GM23338 (cell line): ENCODE measurements around the gene CHRDL2. TPM values are rescaled to one million over a fixed set of nuclear protein-coding genes. Genes with fewer than 3 reads are reported as not detected.

Source experiments
- ATAC-seq: fragments of 200-7000 bp; cut with Tn5 transposase; 3 replicates; pipeline ENCODE4 v1.9.1; 2020
- DNase-seq: peaks from one replicate; pipeline ENCODE4 v3.0.0-alpha.2; 2015; ENCODE audit warnings: low spot score
- H2AFZ ChIP-seq: fragments of 200-600 bp; sonication (generic); 2 replicates; pipeline ENCODE4 v1.8.0; 2016; ENCODE audit warnings: antibody characterized with exemption, mild to moderate bottlenecking, moderate library complexity
- H3F3A ChIP-seq: fragments of 200-600 bp; sonication (generic); replicated peaks from 2 replicates; pipeline ENCODE4 v1.8.0; 2017; ENCODE audit warnings: antibody characterized with exemption, mixed run types, low read depth
- H3K27ac ChIP-seq: fragments of 200-600 bp; sonication (generic); 2 replicates; pipeline ENCODE4 v1.6.1; 2016; ENCODE audit warnings: low read depth
- H3K27me3 ChIP-seq: fragments of 200-600 bp; sonication (generic); 2 replicates; pipeline ENCODE4 v1.8.0; 2016; ENCODE audit warnings: mild to moderate bottlenecking, mixed run types, moderate library complexity; ENCODE audit not compliant: insufficient read depth
- H3K36me3 ChIP-seq: fragments of 200-600 bp; sonication (generic); 2 replicates; pipeline ENCODE4 v1.8.0; 2016; ENCODE audit warnings: mild to moderate bottlenecking; ENCODE audit not compliant: insufficient read depth
- H3K4me1 ChIP-seq: fragments of 200-600 bp; sonication (generic); 2 replicates; pipeline ENCODE4 v1.8.0; 2016; ENCODE audit warnings: mild to moderate bottlenecking, moderate library complexity; ENCODE audit not compliant: insufficient read depth
- H3K4me2 ChIP-seq: fragments of 200-600 bp; sonication (generic); 2 replicates; pipeline ENCODE4 v1.7.1; 2017; ENCODE audit warnings: mixed run types
- H3K4me3 ChIP-seq: fragments of 200-600 bp; sonication (generic); 2 replicates; pipeline ENCODE4 v1.6.1; 2016; ENCODE audit warnings: mixed run types
- H3K79me2 ChIP-seq: fragments of 200-600 bp; sonication (generic); replicated peaks from 2 replicates; pipeline ENCODE4 v1.8.0; 2017; ENCODE audit warnings: mild to moderate bottlenecking; ENCODE audit not compliant: insufficient read depth
- H3K9me2 ChIP-seq: fragments of 200-600 bp; sonication (generic); 2 replicates; pipeline ENCODE4 v1.8.0; 2017; ENCODE audit not compliant: insufficient read depth
- H4K20me1 ChIP-seq: fragments of 200-600 bp; sonication (generic); replicated peaks from 2 replicates; pipeline ENCODE4 v1.8.0; 2017; ENCODE audit warnings: mild to moderate bottlenecking; ENCODE audit not compliant: insufficient read depth
- H3K27ac Mint-ChIP-seq: 2 replicates; pipeline ENCODE4 v1.8.0; 2020; ENCODE audit warnings: inconsistent platforms, mild to moderate bottlenecking, moderate library complexity, mixed read lengths
- H3K27me3 Mint-ChIP-seq: 3 replicates; pipeline ENCODE4 v1.8.0; 2022; ENCODE audit warnings: low read depth, mild to moderate bottlenecking, moderate library complexity, mixed read lengths, inconsistent platforms; ENCODE audit not compliant: insufficient read depth, poor library complexity
- H3K36me3 Mint-ChIP-seq: 3 replicates; pipeline ENCODE4 v1.8.0; 2021; ENCODE audit warnings: low read depth, mild to moderate bottlenecking, inconsistent platforms, moderate library complexity, mixed read lengths
- H3K4me1 Mint-ChIP-seq: 3 replicates; pipeline ENCODE4 v1.8.0; 2020; ENCODE audit warnings: mild to moderate bottlenecking, inconsistent platforms, mixed read lengths
- H3K4me3 Mint-ChIP-seq: 3 replicates; pipeline ENCODE4 v1.8.0; 2021; ENCODE audit warnings: moderate library complexity, mild to moderate bottlenecking, inconsistent platforms, mixed read lengths
- H3K9me3 Mint-ChIP-seq: 3 replicates; pipeline ENCODE4 v1.8.0; 2020; ENCODE audit warnings: moderate library complexity, mild to moderate bottlenecking, inconsistent platforms, mixed read lengths
- CREB1 ChIP-seq: fragments of 250-450 bp; sonication (Bioruptor Pico); IDR thresholded peaks from 2 replicates; pipeline ENCODE4 v1.5.0; 2020; ENCODE audit warnings: low read depth, mild to moderate bottlenecking, moderate library complexity
- CTCF ChIP-seq, 2 experiments: fragments of 200-600 bp in 1 of 2; sonication (generic) in 1 of 2; conservative IDR thresholded peaks; 2 replicates each; pipeline versions ENCODE4 v1.5.1 to v1.6.1; 2016 to 2017; ENCODE audit warnings: antibody characterized with exemption in 2 of 2, low read depth in 2 of 2, mild to moderate bottlenecking in 2 of 2, moderate library complexity in 1 of 2
- ETS1 ChIP-seq: IDR thresholded peaks from 2 replicates; pipeline ENCODE4 v1.6.1; 2016; ENCODE audit warnings: antibody characterized with exemption
- EZH2 ChIP-seq: fragments of 200-600 bp; sonication (generic); IDR thresholded peaks from one replicate; pipeline ENCODE4 v1.8.0; 2017; ENCODE audit warnings: antibody characterized with exemption, mild to moderate bottlenecking, low read depth; ENCODE audit not compliant: unreplicated experiment
- EZH2phosphoT487 ChIP-seq: fragments of 200-600 bp; sonication (generic); IDR thresholded peaks from one replicate; pipeline ENCODE4 v1.8.1; 2018; ENCODE audit warnings: antibody characterized with exemption; ENCODE audit not compliant: unreplicated experiment
- JUNB ChIP-seq: IDR thresholded peaks from one replicate; pipeline ENCODE4 v1.6.1; 2016; ENCODE audit warnings: antibody characterized with exemption; ENCODE audit not compliant: unreplicated experiment
- NANOG ChIP-seq: IDR thresholded peaks from 2 replicates; pipeline ENCODE4 v1.6.1; 2016; ENCODE audit warnings: antibody characterized with exemption, borderline replicate concordance
- POLR2AphosphoS5 ChIP-seq: IDR thresholded peaks from 2 replicates; pipeline ENCODE4 v1.6.1; 2016; ENCODE audit warnings: antibody characterized with exemption, low read depth
- REST ChIP-seq: IDR thresholded peaks from one replicate; pipeline ENCODE4 v1.6.1; 2018; ENCODE audit warnings: antibody characterized with exemption; ENCODE audit not compliant: unreplicated experiment
- STAT1 ChIP-seq: IDR thresholded peaks from one replicate; pipeline ENCODE4 v1.6.1; 2016; ENCODE audit warnings: antibody characterized with exemption; ENCODE audit not compliant: unreplicated experiment
- ZNF114 ChIP-seq: fragments of 250-450 bp; sonication (Bioruptor Pico); IDR thresholded peaks from 2 replicates; pipeline ENCODE4 v1.5.0; 2020; ENCODE audit warnings: mild to moderate bottlenecking, moderate library complexity
- ZNF331 ChIP-seq: fragments of 250-450 bp; sonication (Bioruptor Pico); IDR thresholded peaks from 2 replicates; pipeline ENCODE4 v1.5.0; 2020; ENCODE audit warnings: low read depth, mild to moderate bottlenecking, moderate library complexity
- ZNF462 ChIP-seq: fragments of 250-450 bp; sonication (Bioruptor Pico); IDR thresholded peaks from 2 replicates; pipeline ENCODE4 v1.5.0; 2020; ENCODE audit warnings: mild to moderate bottlenecking, moderate library complexity
- polyA plus RNA-seq: library from polyadenylated mRNA; unstranded; fragments of >200 nt; fragmentation: Nextera tagmentation; extraction: Ambion mirVana; gene quantifications from 2 replicates; pipeline ENCODE4 v1.2.1, GENCODE V29; 2016
- total RNA-seq: library from RNA; depleted of rRNA; stranded (reverse); fragments of >200 nt; shearing (Covaris generic); gene quantifications from 2 replicates; pipeline ENCODE4 v1.2.3, GENCODE V29; 2014

CHRDL2 gene
- total and polyA plus RNA-seq, 2 experiments from 2014 or later = 0.21 TPM; not detected in 1

GRCh38 chr11:74776546-74776945, 45.3 kb upstream of the CHRDL2 start:
- Histone ChIP-seq H4K20me1 (peaks cover 17% of the 10 kb centered on the region; the same call in 1 of the 2 replicates), H3K36me3 (no peaks in the 10 kb centered on the region), H2AFZ (no peak overlapping the region), H3K9me2 (no peaks in the 10 kb centered on the region), H3K4me1 (no peaks in the 10 kb centered on the region), H3K79me2 (peaks cover 64% of the 10 kb centered on the region), H3K4me2 (no peak overlapping the region), H3K27ac (no peak overlapping the region), H3K27me3 (no peaks in the 10 kb centered on the region), H3K4me3 (no peak overlapping the region), H3F3A (no peaks in the 10 kb centered on the region)
- H3K9me3 Mint-ChIP-seq = no peaks in the 10 kb centered on the region
- H3K4me1 Mint-ChIP-seq = no peaks in the 10 kb centered on the region
- no peaks in the 10 kb centered on the region for H3K36me3 Mint-ChIP-seq
- DNase-seq (no peak), ATAC-seq (no peak)
- H3K27me3 Mint-ChIP-seq = no peaks in the 10 kb centered on the region
- H3K4me3 Mint-ChIP-seq = no peak overlapping the region
- no peak overlapping the region for H3K27ac Mint-ChIP-seq
- TF ChIP-seq POLR2AphosphoS5 (no peak), CREB1 (CRISPR knock-in tag) (no peak), STAT1 (no peak), ZNF331 (no peak), ZNF114 (CRISPR knock-in tag) (no peak), ZNF462 (CRISPR knock-in tag) (no peak), JUNB (no peak), CTCF (conservative IDR thresholded peaks at IDR 0.05; ENCODE audit: low read depth in 2 of 2) (no peak), ETS1 (no peak), NANOG (no peak), EZH2phosphoT487 (no peak), EZH2 (no peak), REST (no peak)
